ENCODE results near the gene PIGS. TPM values are rescaled to one million over a fixed set of nuclear protein-coding genes. Genes with fewer than 3 reads are reported as not detected.

PIGS gene
- total RNA-seq, 6 experiments from 2014 or later, result 69.5 to 94.7 (median 78.0) TPM

DNA sequence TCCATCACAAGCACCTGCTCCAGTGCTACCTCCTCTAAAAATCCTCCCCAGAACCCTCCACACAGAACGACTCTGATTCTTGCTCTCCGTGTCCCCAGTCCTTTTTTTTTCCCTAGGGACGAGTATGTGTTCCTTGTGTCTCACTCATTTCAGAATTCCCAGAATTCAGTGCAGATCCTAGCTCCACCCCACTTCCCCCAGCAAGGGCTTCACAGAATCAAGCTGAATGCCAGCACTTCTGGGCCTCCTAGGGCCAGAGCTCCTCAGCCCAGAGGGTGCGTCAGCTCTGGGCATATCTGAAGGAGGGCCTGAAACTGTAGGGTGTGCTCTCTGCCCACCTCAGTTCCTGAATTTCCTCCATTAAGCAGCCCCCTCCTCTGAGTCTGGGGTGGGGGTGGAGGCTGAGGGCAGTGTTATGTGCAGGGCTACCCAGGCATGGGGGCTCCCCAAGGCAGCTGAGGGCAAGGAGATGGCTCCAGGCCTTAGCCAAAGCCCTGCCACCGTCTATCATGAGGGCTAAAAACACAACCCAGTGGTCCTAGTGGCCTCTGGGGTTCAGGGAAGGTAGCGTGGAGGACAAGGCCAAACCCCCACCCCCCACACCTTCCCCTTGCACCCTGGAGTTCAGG is 25.4 kb downstream of the PIGS start:
- TF ChIP-seq, protein P1, sequence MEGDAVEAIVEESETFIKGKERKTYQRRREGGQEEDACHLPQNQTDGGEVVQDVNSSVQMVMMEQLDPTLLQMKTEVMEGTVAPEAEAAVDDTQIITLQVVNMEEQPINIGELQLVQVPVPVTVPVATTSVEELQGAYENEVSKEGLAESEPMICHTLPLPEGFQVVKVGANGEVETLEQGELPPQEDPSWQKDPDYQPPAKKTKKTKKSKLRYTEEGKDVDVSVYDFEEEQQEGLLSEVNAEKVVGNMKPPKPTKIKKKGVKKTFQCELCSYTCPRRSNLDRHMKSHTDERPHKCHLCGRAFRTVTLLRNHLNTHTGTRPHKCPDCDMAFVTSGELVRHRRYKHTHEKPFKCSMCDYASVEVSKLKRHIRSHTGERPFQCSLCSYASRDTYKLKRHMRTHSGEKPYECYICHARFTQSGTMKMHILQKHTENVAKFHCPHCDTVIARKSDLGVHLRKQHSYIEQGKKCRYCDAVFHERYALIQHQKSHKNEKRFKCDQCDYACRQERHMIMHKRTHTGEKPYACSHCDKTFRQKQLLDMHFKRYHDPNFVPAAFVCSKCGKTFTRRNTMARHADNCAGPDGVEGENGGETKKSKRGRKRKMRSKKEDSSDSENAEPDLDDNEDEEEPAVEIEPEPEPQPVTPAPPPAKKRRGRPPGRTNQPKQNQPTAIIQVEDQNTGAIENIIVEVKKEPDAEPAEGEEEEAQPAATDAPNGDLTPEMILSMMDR (IDR thresholded peaks at IDR 0.05), result no peak
- peak overlapping the region; percentile 27; the same call in 1 of the 2 replicates for H3K27ac Mint-ChIP-seq
- H3K9me3 Mint-ChIP-seq, result no peaks in the 10 kb centered on the region
- H3K4me1 Mint-ChIP-seq (ENCODE audit: low read depth), result peaks cover 27% of the 10 kb centered on the region
- H3K27me3 Mint-ChIP-seq (ENCODE audit: insufficient read depth), result peaks cover 1% of the 10 kb centered on the region; the same call in 1 of the 2 replicates
- H3K36me3 Mint-ChIP-seq (ENCODE audit: low read depth), result no peaks in the 10 kb centered on the region; the same call in 1 of the 2 replicates
- H3K4me3 Mint-ChIP-seq, result no peak overlapping the region
- no peak for DNase-seq

DNA sequence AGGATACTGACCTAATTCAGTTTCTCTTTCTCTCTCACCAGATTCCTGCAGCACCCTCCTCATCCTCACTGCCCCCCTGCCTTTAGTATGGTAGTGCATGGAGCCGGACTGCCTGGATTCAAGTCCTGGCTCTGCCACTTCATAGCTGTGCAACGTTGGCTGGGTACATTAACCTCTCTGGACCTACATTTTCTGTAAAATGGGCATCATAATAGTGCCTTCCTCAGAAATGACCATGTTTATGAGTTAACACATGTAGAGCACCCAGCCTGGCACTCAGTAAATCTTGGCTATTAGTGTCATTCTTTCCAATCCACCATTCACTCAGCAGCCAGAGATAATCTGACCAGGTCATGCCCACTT is 26.2 kb downstream of the PIGS start:
- Mint-ChIP-seq H3K4me1 (ENCODE audit: low read depth) (peaks cover 22% of the 10 kb centered on the region), H3K27me3 (ENCODE audit: insufficient read depth) (peaks cover 1% of the 10 kb centered on the region; the same call in 1 of the 2 replicates), H3K27ac (no peak overlapping the region), H3K36me3 (ENCODE audit: low read depth) (no peaks in the 10 kb centered on the region; the same call in 1 of the 2 replicates), H3K4me3 (no peak overlapping the region), H3K9me3 (no peaks in the 10 kb centered on the region)
- DNase-seq, result no peak
- TF ChIP-seq, protein P1 (IDR thresholded peaks at IDR 0.05), result no peak

DNA sequence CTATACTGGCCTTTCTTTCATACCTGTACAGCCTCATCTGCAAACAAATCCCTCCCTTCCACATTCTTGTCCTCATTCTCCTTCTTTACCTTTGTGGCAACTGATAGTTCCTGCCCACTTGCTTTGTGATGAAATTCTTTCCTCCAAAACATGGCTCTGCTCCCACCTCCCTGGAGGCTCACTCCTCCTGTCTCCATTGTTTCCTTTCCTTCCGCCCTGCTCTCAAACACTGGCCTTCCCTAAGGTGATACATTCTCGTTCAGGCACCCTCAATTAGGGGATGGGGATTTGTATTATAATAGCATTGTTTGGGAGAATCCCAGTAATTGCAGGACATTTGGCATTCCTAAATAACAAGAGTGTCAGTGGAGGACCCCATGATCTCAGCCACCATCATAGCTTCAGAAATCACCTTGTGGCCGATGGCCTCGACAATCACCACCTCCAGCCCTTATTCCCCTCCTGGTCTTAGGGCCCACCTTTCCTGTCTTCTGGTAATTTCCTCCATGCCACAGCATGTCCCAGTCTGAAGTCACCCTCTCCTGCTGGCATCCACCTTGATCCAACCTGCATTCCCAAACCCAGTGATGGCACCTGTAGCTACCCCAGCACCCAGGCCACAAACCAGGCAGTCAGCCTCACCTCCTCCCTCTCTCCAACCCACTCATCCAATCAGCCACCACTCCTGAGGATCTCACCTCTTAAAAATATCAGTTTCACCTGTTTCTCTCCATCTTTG is 26.8 kb downstream of the PIGS start:
- Mint-ChIP-seq H3K27me3 (ENCODE audit: insufficient read depth) (peaks cover 1% of the 10 kb centered on the region; the same call in 1 of the 2 replicates), H3K4me3 (no peak overlapping the region), H3K27ac (no peak overlapping the region), H3K36me3 (ENCODE audit: low read depth) (no peaks in the 10 kb centered on the region; the same call in 1 of the 2 replicates), H3K9me3 (no peaks in the 10 kb centered on the region), H3K4me1 (ENCODE audit: low read depth) (peaks cover 19% of the 10 kb centered on the region)
- TF ChIP-seq, protein P1 (IDR thresholded peaks at IDR 0.05), result no peak
- DNase-seq, result no peak

DNA sequence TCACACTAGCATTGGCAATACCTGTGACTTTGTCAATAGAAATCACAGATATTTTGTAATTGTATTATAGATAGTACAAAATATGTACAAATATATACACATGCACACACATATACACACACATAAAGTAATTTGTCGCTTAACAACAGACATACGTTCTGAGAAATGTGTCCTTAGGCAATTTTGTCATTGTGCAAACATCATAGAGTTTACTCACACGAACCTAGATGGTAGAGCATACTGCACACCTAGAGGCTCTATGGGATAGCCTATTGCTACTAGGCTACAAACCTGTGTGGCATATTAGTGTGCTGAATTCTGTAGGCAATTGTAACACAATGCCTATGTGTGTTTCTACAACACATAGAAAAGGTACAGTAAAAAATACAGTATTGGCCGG is 29.9 kb downstream of the PIGS start:
- DNase-seq, result no peak
- Mint-ChIP-seq H3K4me3 (no peak overlapping the region), H3K27ac (no peak overlapping the region), H3K9me3 (no peaks in the 10 kb centered on the region), H3K27me3 (ENCODE audit: insufficient read depth) (peaks cover 7% of the 10 kb centered on the region), H3K4me1 (ENCODE audit: low read depth) (peaks cover 11% of the 10 kb centered on the region; the same call in 1 of the 2 replicates), H3K36me3 (ENCODE audit: low read depth) (no peaks in the 10 kb centered on the region; the same call in 1 of the 2 replicates)
- TF ChIP-seq, protein P1 (IDR thresholded peaks at IDR 0.05), result no peak

DNA sequence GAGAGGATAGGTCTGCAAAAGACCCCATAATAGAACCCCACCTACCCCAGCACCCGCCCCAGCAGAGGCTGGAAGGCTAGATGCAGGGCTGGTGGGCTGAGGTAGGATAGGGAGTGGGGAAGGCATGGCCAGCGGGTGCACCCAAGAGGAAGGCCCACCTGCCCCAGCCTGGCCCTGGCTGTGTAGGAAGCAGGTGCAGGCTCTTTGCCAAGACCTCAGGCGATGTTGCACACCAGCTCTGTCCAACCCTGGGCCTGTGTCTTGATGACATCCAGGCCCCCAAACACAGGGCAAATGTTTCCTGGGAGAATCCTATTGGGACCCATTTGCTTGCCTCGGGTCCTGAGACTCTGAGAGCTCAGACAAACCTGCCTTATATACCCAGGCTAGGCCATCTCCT is 31.1 kb downstream of the PIGS start:
- H3K27ac Mint-ChIP-seq, result no peak overlapping the region
- TF ChIP-seq, protein P1 (IDR thresholded peaks at IDR 0.05), result no peak
- H3K4me1 Mint-ChIP-seq (ENCODE audit: low read depth), result no peaks in the 10 kb centered on the region
- no peaks in the 10 kb centered on the region for H3K36me3 Mint-ChIP-seq (ENCODE audit: low read depth)
- H3K4me3 Mint-ChIP-seq, result no peak overlapping the region
- no peaks in the 10 kb centered on the region for H3K9me3 Mint-ChIP-seq
- no peak for DNase-seq
- peaks cover 7% of the 10 kb centered on the region for H3K27me3 Mint-ChIP-seq (ENCODE audit: insufficient read depth)

Data from HFFc6 (cell line).